HG03280 (cell line): ENCODE data around the gene B3GALT2.
A peak's percentile ranks its signal among the peaks of the same experiment; 100 is the strongest.

Source experiments
- ATAC-seq: cut with Tn5 transposase; IDR thresholded peaks from one replicate; pipeline ENCODE4 v1.9.1; 2021; ENCODE audit warnings: mild to moderate bottlenecking, moderate library complexity; ENCODE audit not compliant: unreplicated experiment

Gene B3GALT2

DNA sequence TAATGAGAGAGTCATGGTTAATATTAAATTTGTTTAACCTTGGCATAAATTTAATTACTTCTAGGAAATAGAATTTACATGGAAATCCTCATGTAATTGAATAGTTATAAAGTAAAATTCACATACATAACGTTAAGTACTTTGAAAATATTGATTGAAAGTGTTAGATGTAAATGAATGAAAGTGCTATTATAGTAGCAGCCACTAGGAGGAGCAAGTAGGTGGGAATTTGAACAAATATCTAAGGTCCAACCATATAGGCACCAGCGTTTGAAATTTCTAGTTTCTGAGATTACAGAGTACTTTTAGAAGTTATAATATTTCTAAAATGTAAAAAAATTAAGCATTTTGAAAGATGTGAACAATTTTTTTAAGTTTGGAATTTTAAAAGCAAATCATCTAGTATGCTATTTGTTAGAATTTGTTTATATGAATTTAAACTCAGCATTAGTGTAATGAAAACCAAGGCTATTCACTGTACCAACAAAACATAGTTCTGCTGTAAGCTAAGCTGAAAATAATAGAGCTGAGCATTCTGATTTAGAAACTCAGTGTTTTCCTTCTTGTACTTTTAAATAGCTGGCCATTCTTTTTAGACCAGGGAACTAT lies 3.3 kb downstream of the B3GALT2 start:
- peak; percentile 69 for ATAC-seq

GRCh38 chr1:193181985-193182384 lies 4.4 kb downstream of the B3GALT2 start:
- no peak for ATAC-seq

DNA sequence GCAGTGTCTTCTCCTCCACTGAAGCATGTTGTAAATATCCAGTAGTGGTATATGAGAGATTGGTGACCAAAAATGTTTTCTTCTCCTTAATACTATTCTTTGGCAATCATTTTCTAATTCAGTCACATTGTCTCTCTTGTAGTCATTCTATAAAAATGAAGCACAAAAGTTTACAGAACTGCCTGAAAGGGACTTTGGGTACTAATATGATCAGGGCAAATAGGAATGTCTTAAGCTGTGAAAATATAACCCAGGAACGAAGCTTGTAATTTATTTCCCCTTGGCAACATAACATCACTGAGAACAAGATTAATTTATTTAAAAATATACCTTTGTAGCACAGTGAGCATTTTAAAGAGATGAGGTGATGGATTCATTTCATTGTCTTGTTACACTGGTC lies 4.9 kb downstream of the B3GALT2 start:
- ATAC-seq = no peak

DNA sequence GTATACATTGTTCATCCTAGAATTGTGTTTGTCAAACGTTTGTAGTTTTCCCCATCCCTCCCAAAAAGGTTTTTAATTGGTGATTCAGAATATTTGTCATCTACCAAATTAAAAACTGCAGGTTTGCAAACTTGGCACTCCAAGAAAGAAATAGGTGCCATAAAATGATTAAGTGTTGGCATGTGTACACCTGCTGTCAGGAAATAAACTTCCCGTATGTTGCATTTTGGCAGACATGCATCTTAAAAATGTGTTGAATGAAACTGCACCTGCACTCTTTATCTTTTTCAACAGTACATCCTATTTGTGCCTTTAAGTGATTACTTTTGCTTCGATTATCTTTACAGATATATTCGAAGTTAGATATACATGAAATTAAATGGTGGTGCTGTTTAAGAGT lies 7.3 kb downstream of the B3GALT2 start:
- ATAC-seq = no peak

DNA sequence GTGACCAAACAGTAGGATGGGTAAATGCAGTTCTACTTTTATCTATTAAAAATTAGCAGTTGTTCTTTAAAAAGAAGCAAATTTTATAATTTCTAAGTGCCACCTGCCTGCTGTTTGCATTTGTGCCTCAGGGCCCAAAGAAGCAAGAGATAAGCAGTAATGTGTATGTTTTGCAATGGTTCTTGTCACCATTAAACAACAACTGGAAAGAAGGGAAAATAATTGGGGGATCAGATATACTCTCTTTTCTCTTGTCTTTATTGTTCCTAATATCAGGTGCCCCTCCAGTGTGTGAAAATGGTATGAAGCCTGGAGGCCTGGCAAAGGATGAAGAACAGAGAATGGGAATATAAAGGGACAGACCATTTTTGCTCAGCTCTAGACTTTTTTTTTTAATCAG lies 9.6 kb downstream of the B3GALT2 start:
- ATAC-seq = no peak

- no peak for ATAC-seq
Measured at GRCh38 chr1:193176113-193176512, 10.3 kb downstream of the B3GALT2 start.

DNA sequence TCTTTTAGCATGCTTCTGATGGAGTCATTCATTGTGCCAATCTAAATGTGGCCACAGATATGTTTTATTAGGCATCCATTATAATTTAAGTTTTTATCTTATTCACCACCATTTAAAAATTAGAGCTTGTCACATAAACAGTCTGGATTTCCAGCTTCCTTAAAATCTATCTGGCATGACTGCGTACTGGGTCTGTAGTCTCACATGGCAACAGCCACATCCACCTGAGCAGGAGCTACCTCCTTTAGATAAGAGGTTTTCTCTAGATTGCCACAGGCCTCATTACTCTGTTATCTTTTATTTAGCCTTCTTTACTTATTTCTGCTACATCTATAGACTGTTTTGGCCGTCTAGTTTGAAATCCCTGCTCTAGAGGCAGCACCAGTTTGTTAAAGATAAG lies 29.1 kb downstream of the B3GALT2 start:
- no peak for ATAC-seq

GRCh38 chr1:193156822-193157142 lies 29.6 kb downstream of the B3GALT2 start:
- ATAC-seq = no peak

- ATAC-seq = no peak
Measured at GRCh38 chr1:193156117-193156821, 30.1 kb downstream of the B3GALT2 start.

- ATAC-seq = no peak
Measured at GRCh38 chr1:193144999-193145398, 41.4 kb downstream of the B3GALT2 start.

GRCh38 chr1:193144361-193144938 lies 42.0 kb downstream of the B3GALT2 start:
- no peak for ATAC-seq

DNA sequence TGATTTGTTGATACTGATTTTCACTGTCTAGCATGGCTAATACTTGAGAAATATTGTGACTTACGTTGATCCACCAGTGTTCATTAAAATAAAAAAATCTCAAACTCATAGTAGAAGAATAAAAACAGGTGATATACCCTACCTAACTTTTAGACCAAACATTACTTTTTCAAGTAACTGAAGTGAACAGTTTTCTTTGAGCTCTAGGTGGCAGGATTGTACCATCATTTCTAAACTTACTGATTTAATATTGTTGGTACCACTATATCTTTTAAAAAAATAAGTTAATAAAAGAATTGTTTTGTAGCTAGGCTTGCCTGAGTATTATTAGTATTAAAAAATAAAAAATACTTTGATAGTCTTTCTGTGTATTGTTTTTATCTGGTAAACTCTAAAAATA lies 43.1 kb downstream of the B3GALT2 start:
- ATAC-seq = no peak

- no peak for ATAC-seq
Measured at GRCh38 chr1:193142409-193142808, 44.0 kb downstream of the B3GALT2 start.

DNA sequence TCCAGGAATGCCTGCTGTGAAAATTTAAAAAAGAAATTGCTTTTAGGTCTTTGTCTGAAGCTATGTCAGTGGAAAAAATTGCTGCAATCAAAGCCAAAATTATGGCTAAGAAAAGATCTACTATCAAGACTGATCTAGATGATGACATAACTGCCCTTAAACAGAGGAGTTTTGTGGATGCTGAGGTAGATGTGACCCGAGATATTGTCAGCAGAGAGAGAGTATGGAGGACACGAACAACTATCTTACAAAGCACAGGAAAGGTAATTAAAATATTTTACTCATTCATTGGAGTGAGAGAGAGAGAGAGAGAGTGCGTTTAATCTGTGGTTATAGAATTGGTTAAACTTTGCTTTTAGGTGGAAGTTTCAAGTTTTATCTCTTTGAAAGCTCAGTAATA lies 44.6 kb downstream of the B3GALT2 start:
- no peak for ATAC-seq

DNA sequence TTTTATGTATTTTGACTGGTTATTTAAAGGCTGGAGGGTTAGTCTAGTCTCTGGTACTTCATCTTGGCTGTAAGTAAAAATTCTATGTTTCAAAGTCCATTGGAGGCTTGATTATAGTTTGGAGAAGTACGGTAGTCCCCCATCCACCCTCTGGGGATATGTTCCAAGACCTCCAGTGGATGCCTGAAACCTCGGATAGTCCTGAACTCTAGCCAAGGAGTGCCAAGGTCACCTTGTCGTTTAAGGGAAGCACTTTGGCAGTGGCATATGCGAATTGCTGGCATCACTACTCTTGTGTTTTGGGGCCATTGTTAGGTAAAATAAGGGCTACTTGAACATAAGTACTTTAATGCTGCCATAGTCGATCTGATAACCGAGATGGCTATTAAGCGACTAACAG lies 46.2 kb downstream of the B3GALT2 start:
- no peak for ATAC-seq

- ATAC-seq = no peak
Measured at GRCh38 chr1:193131266-193131860, 55.0 kb downstream of the B3GALT2 start.
